Right renal cortex interstitium (tissue), 3 donors: ENCODE results near the gene KCTD11. TPM values are rescaled to one million over a fixed set of nuclear protein-coding genes. Genes with fewer than 3 reads are reported as not detected.
"Not testable (repeated sequence)": the region's sequence is repeated elsewhere in the genome, so short reads cannot be mapped to it uniquely, and the experiment has no call there.

Experiments used
- DNase-seq, 3 donors: peaks; one replicate each; pipeline ENCODE4 v3.0.0-alpha.2; 2013; ENCODE audit warnings: low read depth in 3 of 3, low spot score in 2 of 3
- polyA plus RNA-seq, 3 donors: library from polyadenylated mRNA; unstranded; fragments of 120-200 nt; gene quantifications; one replicate each; pipeline ENCODE4 v1.2.1, GENCODE V29; 2013; ENCODE audit not compliant: insufficient read length in 3 of 3

KCTD11 gene
- polyA plus RNA-seq, 3 donors: 11.7 to 12.7 (median 11.7) TPM

DNA sequence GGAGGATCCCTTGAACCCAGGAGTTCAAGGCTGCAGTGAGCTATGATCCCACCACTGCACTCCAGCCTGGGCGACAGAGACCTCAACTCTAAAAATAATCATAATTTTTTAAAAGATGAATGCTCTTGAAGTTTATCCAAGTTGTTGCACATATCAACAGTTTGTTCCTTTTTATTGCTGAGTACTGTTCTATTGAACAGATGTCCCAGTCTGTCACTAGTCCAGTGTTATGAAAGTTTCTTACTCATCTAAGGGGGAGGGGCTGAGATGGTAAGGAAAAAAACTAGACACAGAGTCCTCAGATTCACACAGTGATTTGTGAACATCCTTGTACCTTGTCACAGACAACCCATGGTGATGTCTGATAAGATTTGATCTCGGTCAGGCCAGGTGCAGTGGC lies 11.8 kb upstream of the KCTD11 start:
- no peak for DNase-seq

DNA sequence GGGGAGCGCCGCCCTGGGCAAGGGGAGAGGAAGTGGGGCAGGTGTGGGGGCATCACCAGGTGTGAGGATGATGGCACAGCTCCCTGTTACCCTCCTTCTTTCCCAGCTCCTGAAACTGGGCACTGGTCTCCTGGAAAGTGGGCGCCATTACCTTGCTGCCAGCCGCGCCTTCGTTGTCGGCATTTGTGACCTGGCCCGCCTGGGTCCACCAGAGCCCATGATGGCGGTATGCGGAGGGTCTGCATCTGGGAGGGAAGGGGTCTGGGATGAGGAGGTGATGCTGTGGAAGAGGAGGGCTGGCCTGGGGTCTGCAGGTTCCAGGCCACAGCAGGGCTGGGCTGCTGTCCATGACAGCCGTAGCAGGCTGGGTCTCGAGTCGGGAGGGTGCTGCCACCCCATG lies 10.1 kb upstream of the KCTD11 start:
- DNase-seq: no peak

DNA sequence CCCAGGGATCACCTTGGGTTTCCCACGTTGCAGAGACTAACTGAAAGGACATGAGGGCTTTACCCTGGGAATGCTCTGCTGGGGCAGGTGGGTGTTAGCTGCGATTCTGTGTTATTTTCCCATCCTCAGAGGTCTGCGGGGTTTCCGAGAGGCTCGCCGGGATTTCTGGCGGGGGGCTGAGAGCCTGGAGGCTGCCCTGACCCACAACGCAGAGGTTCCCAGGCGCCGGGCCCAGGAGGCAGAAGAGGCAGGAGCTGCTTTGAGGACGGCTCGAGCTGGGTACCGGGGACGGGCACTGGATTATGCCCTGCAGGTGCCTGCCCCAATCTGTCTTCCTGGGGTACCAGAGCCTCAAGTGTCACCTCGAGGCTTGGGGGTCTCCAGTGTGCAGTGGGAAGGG lies 8.7 kb upstream of the KCTD11 start:
- no peak for DNase-seq

DNA sequence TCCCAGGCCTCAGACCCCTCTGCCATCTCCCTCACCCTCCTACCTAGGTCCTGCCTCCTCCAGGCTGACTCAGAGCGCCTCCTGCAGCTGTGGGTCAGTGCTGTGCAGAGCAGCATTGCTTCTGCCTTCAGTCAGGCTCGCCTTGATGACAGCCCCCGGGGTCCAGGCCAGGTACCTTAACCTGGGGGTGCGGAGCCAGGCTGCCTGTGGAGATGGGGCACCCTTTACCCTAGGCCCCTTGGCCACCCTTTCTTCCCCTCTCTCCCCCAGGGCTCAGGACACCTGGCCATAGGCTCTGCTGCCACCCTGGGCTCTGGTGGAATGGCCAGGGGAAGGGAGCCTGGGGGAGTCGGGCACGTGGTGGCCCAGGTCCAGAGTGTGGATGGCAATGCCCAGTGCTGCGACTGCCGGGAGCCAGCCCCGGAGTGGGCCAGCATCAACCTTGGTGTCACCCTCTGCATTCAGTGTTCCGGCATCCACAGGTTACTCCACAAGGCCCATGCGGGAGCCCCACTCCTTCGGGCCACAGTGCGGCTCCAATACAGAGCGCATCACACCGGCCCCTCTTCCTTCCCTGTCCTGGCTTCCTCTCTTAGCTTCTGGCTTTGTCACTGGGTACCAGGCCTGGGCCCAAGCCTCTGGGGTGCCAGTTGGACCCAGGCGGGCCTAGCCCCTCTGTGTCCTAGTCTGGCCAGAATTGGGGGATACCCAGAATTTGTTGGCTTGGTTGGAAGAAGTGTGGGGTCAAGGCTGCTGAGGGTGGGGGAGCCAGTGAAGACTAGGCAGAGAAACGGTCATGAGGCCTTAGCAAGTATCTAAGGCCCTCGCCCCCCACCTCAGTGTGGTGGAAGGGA lies 5.0 kb upstream of the KCTD11 start:
- no peak for DNase-seq

DNA sequence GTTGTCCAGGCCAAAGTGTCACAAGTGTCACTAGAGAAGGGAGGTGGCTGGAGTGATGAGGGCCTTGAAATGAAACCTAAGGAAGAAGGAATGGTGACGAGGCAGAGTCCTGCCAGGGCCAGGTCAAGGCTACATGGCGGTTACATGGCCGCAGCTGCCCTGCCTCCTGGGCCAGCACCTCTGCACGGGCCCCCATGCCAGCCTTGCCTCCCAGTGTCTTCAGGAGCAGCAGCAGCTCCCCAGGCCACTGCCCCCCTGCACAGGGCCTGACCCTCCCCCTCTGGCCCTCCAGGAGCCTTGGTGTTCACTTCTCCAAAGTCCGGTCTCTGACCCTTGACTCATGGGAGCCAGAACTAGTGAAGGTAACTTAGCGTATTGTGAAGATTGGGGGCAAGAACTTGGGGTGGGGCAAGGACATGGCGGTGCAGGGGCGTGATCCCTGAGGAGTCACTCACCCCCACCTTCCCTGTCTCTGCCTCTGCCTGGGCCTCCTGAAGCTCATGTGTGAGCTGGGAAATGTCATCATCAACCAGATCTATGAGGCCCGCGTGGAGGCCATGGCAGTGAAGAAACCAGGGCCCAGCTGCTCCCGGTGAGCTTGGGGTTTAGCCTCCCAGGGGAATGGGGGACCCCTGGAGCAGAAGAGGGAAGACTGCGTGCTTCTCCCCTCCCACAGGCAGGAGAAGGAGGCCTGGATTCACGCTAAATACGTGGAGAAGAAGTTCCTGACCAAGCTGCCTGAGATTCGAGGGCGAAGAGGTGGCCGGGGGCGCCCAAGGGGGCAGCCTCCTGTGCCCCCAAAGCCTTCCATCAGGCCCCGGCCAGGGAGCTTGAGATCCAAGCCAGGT lies 4.1 kb upstream of the KCTD11 start:
- DNase-seq: no peak

DNA sequence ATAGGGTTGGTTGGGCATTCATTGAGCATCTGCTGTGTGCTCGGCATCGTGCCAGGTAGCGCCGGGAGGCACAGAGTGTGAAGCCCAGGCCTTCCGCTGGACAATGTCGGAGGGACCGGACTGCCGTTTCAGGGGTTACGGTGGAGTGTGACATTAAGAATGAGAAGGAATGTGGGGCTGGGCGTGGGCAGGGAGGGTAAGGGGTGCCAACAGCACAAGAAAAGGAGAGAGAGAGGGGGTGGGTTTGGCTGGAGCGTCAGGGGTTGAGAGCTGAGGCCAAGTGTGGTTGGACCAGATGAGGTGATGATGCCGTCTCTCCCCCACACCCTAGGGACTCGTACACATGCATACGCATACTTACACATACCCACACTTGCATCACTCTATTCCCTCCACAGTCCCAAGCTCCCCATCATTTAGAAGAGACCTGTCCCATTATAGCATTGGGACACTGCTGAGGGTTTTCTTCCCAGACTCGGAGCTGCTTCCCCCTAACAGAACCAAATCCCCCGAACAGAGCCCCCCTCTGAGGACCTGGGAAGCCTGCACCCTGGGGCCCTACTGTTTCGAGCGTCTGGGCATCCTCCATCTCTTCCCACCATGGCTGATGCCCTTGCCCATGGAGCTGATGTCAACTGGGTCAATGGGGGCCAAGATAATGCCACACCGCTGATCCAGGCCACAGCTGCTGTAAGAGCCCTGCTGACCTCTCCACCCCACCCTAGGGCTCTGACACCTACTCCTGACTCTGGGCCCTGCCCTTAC lies 3.3 kb upstream of the KCTD11 start:
- DNase-seq: no peak

DNA sequence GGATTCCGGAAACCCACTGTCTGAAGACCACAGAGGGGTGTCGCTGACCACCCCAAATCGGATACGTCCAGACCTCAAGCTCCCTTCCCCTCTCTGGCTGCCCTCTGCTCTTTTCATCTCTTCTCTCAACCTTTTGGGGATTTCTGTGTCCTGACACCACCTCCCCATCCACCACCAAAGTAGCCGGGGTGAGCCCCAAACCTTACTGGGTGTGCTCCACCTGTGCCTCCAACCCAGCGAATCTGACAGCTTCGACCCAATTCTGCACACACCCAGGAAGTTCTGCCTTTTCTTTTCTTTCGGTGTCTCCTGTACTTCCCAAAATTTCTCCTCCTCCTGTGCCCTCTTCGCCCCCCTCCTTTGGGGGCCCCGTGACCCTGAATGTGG lies 534 bp downstream of the KCTD11 start:
- no peak for DNase-seq

DNA sequence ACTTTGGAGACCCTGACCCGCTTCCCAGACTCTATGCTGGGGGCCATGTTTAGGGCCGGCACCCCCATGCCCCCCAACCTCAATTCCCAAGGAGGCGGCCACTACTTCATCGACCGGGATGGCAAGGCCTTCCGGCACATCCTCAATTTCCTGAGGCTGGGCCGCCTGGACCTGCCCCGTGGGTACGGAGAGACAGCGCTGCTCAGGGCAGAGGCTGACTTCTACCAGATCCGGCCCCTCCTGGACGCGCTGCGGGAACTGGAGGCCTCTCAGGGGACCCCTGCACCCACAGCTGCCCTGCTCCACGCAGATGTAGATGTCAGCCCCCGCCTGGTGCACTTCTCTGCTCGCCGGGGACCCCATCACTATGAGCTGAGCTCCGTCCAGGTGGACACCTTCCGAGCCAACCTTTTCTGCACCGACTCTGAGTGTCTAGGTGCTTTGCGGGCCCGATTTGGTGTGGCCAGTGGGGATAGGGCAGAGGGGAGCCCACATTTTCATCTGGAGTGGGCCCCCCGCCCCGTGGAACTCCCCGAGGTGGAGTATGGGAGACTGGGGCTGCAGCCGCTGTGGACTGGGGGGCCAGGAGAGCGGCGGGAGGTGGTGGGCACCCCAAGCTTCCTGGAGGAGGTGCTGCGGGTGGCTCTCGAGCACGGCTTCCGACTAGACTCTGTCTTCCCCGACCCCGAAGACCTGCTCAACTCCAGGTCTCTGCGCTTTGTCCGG lies 1.1 kb downstream of the KCTD11 start:
- DNase-seq: no peak

DNA sequence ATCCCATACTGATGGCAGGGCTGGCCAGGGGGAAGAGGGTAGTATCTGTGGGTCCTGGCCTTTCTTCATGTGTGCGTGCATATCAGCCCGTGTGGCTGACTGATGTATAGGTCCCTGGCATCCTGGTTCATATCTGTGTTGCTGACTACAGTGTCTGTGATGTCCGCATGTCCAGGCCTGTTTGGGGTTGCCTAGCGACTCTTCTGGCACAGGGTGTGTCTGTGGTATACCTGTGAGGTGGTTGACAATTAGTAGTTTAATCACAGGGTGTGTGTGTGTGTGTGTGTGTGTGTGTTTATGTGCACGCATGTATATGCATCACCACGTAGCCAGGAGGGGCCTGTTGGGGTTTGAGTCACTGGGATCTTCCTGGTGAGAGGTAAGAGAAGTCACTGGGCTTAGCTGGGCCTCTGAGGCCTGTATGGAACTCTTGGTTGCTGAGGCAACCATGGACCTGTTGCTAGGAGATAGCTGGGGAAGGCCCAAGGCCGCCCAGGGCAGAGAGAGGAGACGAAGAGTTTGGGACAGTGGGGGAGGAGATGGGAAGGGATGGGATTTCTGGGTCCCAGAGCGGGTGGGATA lies 2.4 kb downstream of the KCTD11 start:
- DNase-seq: no peak

DNA sequence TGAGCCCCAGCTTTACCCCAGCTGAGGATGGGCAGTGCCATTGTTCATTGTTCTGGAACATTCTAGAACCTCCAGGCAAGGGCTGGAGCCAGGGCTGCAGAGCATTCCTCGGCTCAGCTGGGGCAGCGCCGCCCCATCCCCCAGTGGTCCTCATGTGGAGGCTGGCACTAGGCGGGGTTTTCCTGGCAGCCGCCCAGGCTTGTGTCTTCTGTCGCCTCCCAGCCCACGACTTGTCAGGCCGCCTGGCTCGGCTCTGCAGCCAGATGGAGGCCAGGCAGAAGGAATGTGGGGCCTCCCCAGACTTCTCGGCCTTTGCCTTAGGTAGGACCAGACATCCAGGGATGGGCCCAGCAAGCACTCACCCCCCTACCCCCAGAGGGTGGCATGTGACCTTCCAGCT lies 3.1 kb downstream of the KCTD11 start, which contains the start of gene TMEM95:
Gene TMEM95, plus strand, starts transcription at position 104 of the 400 bp plus-strand sequence. Its CDS starts 49 bp downstream, at position 153.
- DNase-seq: no peak

DNA sequence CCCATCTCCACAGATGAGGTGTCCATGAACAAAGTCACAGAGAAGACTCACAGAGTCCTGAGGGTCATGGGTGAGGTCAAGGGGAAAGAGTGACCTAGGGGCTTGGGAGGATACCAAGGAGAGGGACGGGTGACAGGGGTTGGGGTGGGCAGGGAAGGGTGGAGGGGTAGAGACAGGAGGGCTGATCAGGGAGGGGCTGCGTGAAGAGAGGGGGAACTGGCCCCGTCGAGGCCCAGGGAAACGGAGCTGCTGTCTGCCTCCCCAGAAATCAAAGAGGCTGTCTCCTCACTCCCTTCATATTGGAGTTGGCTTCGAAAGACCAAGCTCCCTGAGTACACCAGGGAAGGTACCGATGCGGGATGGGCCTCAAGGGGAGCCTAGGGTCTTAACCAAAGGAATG lies 3.6 kb downstream of the KCTD11 start:
- no peak for DNase-seq

DNA sequence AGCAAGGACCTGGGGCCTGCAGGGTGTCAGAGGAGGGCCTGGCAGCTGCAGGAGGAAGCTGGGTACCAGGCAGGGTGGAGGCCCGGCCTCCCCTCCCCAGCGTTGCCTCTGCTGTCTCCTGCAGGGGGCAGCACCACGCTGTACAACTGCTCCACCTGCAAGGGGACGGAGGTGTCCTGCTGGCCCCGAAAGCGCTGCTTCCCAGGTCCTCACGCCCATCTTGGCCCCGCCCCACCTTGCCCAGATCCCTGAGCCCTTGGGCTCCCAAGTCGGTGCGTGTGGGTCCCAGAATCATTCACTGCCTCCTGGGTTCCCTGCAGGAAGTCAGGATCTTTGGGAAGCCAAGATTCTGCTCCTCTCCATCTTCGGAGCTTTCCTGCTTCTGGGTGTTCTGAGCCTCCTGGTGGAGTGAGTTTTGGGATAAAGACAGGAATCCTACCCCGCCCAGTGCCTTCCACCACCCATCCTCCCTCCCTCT lies 4.1 kb downstream of the KCTD11 start:
- DNase-seq: peak in 1 of 3 donors; percentile 38

DNA sequence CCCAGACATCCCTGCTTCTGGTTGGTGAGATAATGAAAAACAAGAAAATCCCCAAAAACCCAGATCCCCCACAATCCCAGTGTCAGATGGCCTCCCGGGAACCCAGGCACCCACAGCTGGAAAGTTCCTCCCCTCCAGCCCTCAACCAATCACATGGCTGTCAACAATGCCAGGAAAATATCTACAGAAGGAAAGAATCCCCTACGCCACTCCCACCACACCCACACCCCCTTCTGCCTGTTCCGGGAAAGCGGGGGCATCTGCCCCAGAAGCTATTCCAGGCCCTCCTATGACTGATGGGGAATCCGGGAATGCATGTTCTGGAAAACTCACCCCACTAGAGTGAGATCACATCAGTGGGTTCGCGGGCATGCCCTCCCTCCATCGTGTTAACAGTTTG lies 4.8 kb downstream of the KCTD11 start:
- no peak for DNase-seq

DNA sequence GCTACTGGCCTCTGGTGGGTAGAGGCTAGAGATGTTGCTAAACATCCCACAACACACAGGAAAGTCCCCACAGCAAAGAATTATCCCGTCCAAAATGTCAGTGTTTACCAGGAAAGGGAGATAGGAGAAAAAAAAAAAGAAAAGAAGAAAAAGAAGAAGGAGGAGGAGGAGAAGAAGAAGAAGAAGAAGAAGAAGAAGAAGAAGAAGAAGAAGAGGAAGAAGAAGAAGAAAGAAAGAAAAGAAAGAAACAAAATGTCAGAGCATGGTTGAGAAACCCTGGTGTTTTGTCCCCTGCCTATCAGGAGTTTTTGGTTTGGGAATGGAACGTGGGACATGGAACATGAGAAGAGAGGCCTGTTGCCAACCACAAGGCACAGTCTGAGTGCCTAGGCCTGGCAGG lies 5.4 kb downstream of the KCTD11 start:
- DNase-seq: no peak

DNA sequence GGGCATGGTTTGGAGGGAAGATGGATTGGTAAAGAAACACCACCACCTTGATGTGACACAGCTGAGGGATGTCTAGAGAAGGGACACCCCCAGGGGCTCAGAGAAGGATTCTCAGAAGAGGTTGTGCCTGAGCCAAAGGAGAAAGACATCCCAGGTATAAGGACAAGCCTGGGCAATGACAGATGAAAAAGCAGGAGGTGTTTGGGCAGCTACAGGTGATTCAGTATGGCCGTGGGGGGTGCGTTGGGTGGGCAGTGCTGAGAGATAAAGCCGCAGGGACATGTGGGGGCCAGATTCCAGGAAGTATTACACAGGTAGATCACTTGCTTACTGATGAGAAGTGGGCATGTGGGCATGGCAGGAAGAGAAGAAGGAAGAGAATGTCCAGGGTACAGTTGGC lies 9.9 kb downstream of the KCTD11 start:
- no peak for DNase-seq

DNA sequence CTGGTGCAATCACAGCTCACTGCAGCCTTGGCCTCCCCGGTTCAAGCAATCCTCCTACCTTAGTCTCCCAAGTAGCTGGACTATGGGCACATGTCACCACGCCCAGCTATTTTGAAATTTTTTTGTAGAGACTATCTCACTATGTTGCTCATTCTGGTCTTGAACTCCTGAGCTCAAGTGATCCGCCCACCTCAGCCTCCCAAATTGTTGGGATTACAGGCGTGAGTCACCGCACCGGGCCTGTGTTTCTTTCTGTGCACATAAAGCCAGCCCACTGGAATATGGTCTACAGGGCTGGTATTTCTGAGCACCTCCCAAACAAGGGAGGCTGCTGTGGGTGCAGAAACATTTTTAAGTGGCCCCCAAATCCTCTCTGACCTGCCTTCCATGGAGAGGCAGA lies 11.3 kb downstream of the KCTD11 start:
- no peak for DNase-seq

DNA sequence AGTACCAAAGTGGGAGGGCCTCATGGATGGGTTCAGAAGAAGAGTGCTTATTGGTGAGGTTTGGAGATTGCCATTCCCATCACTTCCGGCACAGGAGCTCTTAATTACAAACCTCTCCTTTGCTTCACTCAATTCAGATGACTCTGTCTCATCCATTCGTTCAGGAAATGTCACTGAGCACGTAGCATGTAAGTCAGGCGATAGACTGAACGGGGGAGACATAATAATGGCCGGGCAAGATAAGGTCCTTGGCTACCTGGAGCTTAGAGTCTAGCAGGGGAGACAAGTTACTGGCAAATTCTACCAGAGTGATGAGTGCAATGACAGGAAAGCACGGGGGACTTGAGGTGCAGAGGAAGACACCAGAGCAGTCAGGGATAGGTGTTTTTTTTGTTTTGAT lies 14.0 kb downstream of the KCTD11 start:
- DNase-seq: not testable (repeated sequence)

DNA sequence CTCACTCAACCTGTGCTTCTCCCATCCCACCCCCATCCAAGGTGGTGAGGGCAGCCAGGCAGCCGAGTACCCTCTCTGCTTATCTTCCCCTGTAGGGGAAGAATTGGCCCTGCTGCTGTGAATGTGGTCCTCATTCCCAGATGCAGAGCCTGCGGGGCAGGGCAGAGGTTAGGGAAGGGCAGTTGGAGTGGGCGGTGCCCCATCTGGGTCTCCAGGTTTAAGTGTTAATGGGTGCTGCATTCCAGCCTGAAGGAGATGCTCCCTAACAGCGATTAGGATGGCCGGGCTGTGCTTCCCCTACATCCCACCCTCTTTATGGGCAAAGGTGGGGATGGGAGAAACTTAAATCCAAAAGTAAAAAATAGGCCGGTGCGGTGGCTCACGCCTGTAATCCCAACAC lies 15.1 kb downstream of the KCTD11 start:
- DNase-seq: no peak

DNA sequence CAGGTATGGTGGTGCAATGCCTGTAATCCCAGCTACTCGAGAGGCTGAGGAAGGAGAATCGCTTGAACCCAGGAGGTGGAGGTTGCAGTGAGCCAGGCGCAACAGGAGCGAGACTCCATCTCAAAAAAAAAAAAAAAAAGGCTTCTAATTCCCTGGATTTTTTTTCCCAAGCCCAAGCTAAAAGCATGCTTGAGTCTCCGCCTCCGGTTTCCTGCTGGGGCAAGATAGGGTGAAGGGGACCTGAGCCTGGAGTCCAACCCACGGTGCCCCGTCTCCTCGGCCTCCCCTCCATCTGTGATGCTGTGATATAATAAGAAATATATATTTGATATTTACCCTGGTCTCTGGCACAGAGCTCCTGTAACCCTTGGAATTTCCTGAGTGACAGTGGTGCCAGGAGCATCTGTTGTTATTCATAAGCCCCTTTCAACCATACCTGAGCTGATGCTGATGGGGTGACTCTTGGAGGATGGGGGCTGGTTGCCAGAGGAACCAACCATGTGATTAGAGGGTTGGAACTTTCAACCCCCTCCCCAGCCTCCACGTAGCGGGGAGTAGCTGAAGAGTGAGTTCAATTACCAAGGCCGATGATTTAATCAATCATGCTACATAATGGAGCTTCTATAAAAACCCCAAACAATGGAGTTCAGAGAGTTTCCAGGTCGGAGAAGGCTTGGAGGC lies 16.1 kb downstream of the KCTD11 start:
- DNase-seq: no peak
